ENCODE results near the gene HDLBP.
A peak's percentile ranks its signal among the peaks of the same experiment; 100 is the strongest.
"Not testable (repeated sequence)": the region's sequence is repeated elsewhere in the genome, so short reads cannot be mapped to it uniquely, and the experiment has no call there.

HDLBP gene

DNA sequence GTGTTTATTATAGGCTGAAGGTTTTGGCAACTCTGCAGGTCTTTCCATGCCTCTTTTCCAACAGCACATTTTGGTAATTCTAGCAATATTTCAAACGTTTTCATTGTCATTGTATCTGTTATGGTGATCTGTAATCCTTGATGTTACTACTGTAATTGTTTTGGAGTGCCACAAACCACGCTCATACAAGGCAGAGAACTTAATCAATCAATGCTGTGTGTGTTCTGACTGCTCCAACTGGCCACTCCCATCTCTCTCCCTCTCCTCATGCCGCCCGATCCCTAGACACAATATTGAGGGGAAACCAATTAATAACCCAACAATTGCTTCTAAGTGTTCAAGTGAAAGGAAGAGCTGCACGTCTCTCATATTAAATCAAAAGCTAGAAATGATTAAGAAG, 32.9 kb downstream of the HDLBP start:
- no peak overlapping the region for H2BK120ac ChIP-seq (ENCODE audit: low read depth, low read length)
- H3K27ac ChIP-seq (ENCODE audit: low read depth, low read length): no peak overlapping the region
- no peak overlapping the region for H3K23ac ChIP-seq (ENCODE audit: low read length)
- H3K27me3 ChIP-seq (ENCODE audit: insufficient read depth, low read length, poor library complexity): no peaks in the 10 kb centered on the region
- H4K5ac ChIP-seq (ENCODE audit: low read length): no peak overlapping the region
- H3K4ac ChIP-seq (ENCODE audit: low read depth, low read length): no peak overlapping the region
- no peak overlapping the region for H3K4me2 ChIP-seq (ENCODE audit: low read length)
- H3K79me1 ChIP-seq (ENCODE audit: low read length): peaks cover 6% of the 10 kb centered on the region
- peaks cover 8% of the 10 kb centered on the region for H3K4me1 ChIP-seq (ENCODE audit: control insufficient read depth, low read depth, low read length)
- no peak overlapping the region for H4K8ac ChIP-seq (ENCODE audit: low read depth, low read length)
- H3K9ac ChIP-seq (ENCODE audit: low read length): no peak overlapping the region
- H3K56ac ChIP-seq (ENCODE audit: low read length): no peak overlapping the region
- H3K36me3 ChIP-seq (ENCODE audit: control insufficient read depth, insufficient read depth, low read length): no peaks in the 10 kb centered on the region
- no peak overlapping the region for H2BK5ac ChIP-seq (ENCODE audit: low read length)
- H3K4me3 ChIP-seq (ENCODE audit: low read length): no peak overlapping the region
- no peak for DNase-seq
- H2AK5ac ChIP-seq (ENCODE audit: low read length): no peak overlapping the region
- no peak overlapping the region for H2BK15ac ChIP-seq (replicated peaks; ENCODE audit: low read depth)
- no peak overlapping the region for H3K18ac ChIP-seq (ENCODE audit: low read length)
- peaks cover 35% of the 10 kb centered on the region for H3K79me2 ChIP-seq (ENCODE audit: control insufficient read depth, insufficient read depth, low read length)
- WGBS (ENCODE audit: extremely low coverage, insufficient coverage, low lambda C conversion rate): no CpG with 5 or more reads among the region's 5 CpGs

DNA sequence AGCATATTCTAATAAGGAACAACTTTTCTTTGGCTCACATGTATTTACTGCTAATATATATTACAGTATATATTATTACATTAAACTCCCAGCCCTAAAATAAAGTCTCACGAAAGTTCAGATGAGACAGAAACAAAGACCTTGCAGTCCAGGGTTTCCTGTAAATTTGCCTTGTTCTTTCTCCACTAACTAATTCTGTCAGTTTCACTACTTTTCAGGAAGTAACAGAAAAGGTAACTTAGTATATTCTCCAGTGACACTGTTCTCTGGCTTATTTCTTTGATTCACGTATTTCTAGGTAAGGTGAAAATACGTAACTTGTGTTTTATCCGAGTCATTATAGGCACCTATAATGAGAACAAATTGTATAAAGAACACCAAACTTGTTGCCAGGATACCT, 35.2 kb downstream of the HDLBP start:
- Histone ChIP-seq H3K9ac (ENCODE audit: low read length) (no peak overlapping the region), H3K23ac (ENCODE audit: low read length) (no peak overlapping the region), H4K8ac (ENCODE audit: low read depth, low read length) (no peak overlapping the region), H3K79me1 (ENCODE audit: low read length) (peaks cover 5% of the 10 kb centered on the region), H3K27me3 (ENCODE audit: insufficient read depth, low read length, poor library complexity) (no peaks in the 10 kb centered on the region), H3K36me3 (ENCODE audit: control insufficient read depth, insufficient read depth, low read length) (no peaks in the 10 kb centered on the region), H3K79me2 (ENCODE audit: control insufficient read depth, insufficient read depth, low read length) (peaks cover 25% of the 10 kb centered on the region), H3K4ac (ENCODE audit: low read depth, low read length) (no peak overlapping the region), H3K27ac (ENCODE audit: low read depth, low read length) (no peak overlapping the region), H2BK5ac (ENCODE audit: low read length) (no peak overlapping the region), H2AK5ac (ENCODE audit: low read length) (no peak overlapping the region), H4K5ac (ENCODE audit: low read length) (no peak overlapping the region), H3K4me2 (ENCODE audit: low read length) (no peak overlapping the region), H3K56ac (ENCODE audit: low read length) (no peak overlapping the region), H2BK120ac (ENCODE audit: low read depth, low read length) (no peak overlapping the region), H2BK15ac (replicated peaks; ENCODE audit: low read depth) (no peak overlapping the region), H3K18ac (ENCODE audit: low read length) (no peak overlapping the region), H3K4me3 (ENCODE audit: low read length) (no peak overlapping the region), H3K4me1 (ENCODE audit: control insufficient read depth, low read depth, low read length) (peaks cover 8% of the 10 kb centered on the region)
- no CpG with 5 or more reads among the region's 4 CpGs for WGBS (ENCODE audit: extremely low coverage, insufficient coverage, low lambda C conversion rate)
- no peak for DNase-seq

DNA sequence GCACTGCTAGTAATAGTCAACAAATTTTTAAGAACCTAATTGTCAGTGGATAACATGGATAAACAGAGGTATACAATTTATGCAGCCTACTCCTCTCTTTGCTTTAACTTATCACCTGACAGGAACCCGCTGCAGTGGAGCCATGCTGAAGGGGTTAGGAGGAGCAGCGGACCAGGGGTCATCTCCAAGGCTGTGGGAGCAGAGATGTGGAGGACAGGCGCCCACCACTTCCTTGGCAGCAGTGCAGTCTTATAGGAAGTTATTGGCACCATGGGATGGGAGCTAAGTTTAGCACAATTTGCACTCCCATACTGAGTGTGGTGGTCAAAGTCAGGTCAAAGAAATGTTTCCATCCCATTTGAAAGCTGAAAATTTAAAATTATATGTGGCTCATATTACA, 35.6 kb downstream of the HDLBP start:
- Histone ChIP-seq H3K4me2 (ENCODE audit: low read length) (no peak overlapping the region), H2BK15ac (replicated peaks; ENCODE audit: low read depth) (no peak overlapping the region), H3K4me3 (ENCODE audit: low read length) (no peak overlapping the region), H3K36me3 (ENCODE audit: control insufficient read depth, insufficient read depth, low read length) (no peaks in the 10 kb centered on the region), H3K27me3 (ENCODE audit: insufficient read depth, low read length, poor library complexity) (no peaks in the 10 kb centered on the region), H2BK120ac (ENCODE audit: low read depth, low read length) (no peak overlapping the region), H3K79me2 (ENCODE audit: control insufficient read depth, insufficient read depth, low read length) (peaks cover 25% of the 10 kb centered on the region), H2AK5ac (ENCODE audit: low read length) (no peak overlapping the region), H3K27ac (ENCODE audit: low read depth, low read length) (peak overlapping the region; percentile 6), H4K5ac (ENCODE audit: low read length) (no peak overlapping the region), H3K18ac (ENCODE audit: low read length) (no peak overlapping the region), H2BK5ac (ENCODE audit: low read length) (no peak overlapping the region), H3K23ac (ENCODE audit: low read length) (no peak overlapping the region), H3K4me1 (ENCODE audit: control insufficient read depth, low read depth, low read length) (peaks cover 8% of the 10 kb centered on the region), H3K79me1 (ENCODE audit: low read length) (peaks cover 7% of the 10 kb centered on the region), H3K4ac (ENCODE audit: low read depth, low read length) (peak overlapping the region; percentile 25), H3K56ac (ENCODE audit: low read length) (peak overlapping the region; percentile 87), H4K8ac (ENCODE audit: low read depth, low read length) (no peak overlapping the region), H3K9ac (ENCODE audit: low read length) (peak overlapping the region; percentile 67)
- no CpG with 5 or more reads among the region's 3 CpGs for WGBS (ENCODE audit: extremely low coverage, insufficient coverage, low lambda C conversion rate)
- peak; percentile 41 for DNase-seq

DNA sequence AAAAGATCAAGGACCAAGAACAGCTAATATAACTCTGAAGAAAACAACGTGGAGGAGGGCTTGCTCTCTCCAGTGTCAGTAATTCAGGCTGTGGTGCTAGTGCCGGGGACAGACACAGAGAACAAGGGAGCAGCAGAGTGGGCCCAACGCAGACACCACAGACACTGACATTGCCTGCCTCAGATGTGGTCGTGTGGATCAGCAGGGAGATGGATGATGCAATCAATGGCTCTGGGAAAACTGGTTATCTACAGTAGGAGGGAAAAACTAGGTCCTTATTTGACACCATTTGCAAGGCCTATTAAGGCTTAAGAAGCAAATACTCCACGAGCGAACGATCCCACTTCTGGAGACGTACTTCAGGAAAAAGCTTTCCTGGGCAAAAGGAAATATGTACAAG, 36.1 kb downstream of the HDLBP start:
- H3K4me3 ChIP-seq (ENCODE audit: low read length): no peak overlapping the region
- H4K5ac ChIP-seq (ENCODE audit: low read length): no peak overlapping the region
- WGBS (ENCODE audit: extremely low coverage, insufficient coverage, low lambda C conversion rate): no CpG with 5 or more reads among the region's 8 CpGs

DNA sequence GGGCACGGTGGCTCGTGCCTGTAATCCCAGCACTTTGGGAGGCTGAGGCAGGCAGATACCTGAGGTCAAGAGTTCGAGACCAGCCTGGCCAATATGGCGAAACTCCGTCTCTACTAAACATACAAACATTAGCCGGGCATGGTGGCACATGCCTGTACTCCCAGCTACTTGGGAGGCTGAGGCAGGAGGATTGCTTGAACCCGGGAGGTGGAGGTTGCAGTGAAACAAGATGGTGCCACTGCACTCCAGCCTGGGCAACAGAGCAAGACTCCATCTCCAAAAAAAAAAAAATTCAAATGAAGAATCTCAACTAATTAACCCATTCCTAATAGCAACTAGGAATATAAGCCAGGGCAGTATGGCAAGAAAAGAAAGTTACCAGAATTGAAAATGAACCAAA, 37.2 kb downstream of the HDLBP start:
- not testable (repeated sequence) for H3K36me3 ChIP-seq (ENCODE audit: control insufficient read depth, insufficient read depth, low read length); H2BK5ac ChIP-seq (ENCODE audit: low read length); DNase-seq; H3K56ac ChIP-seq (ENCODE audit: low read length); H2BK120ac ChIP-seq (ENCODE audit: low read depth, low read length); H3K4me3 ChIP-seq (ENCODE audit: low read length); H2BK15ac ChIP-seq (replicated peaks; ENCODE audit: low read depth); H3K27me3 ChIP-seq (ENCODE audit: insufficient read depth, low read length, poor library complexity); H2AK5ac ChIP-seq (ENCODE audit: low read length); H3K27ac ChIP-seq (ENCODE audit: low read depth, low read length); H3K4ac ChIP-seq (ENCODE audit: low read depth, low read length); H4K8ac ChIP-seq (ENCODE audit: low read depth, low read length); H3K9ac ChIP-seq (ENCODE audit: low read length); H3K18ac ChIP-seq (ENCODE audit: low read length); H3K4me2 ChIP-seq (ENCODE audit: low read length); H4K5ac ChIP-seq (ENCODE audit: low read length); H3K23ac ChIP-seq (ENCODE audit: low read length); H3K4me1 ChIP-seq (ENCODE audit: control insufficient read depth, low read depth, low read length)
- peaks cover 13% of the 10 kb centered on the region for H3K79me1 ChIP-seq (ENCODE audit: low read length)
- WGBS (ENCODE audit: extremely low coverage, insufficient coverage, low lambda C conversion rate): no CpG with 5 or more reads among the region's 7 CpGs
- H3K79me2 ChIP-seq (ENCODE audit: control insufficient read depth, insufficient read depth, low read length): peaks cover 30% of the 10 kb centered on the region

More for the DNA sequence above, 36.1 kb downstream of the HDLBP start:
- H2BK15ac ChIP-seq (replicated peaks; ENCODE audit: low read depth): no peak overlapping the region
- no peak overlapping the region for H4K8ac ChIP-seq (ENCODE audit: low read depth, low read length)
- no peaks in the 10 kb centered on the region for H3K27me3 ChIP-seq (ENCODE audit: insufficient read depth, low read length, poor library complexity)
- H2BK5ac ChIP-seq (ENCODE audit: low read length): peak overlapping the region; percentile 54
- H3K4ac ChIP-seq (ENCODE audit: low read depth, low read length): peak overlapping the region; percentile 85
- peak; percentile 85 for DNase-seq
- peaks cover 8% of the 10 kb centered on the region for H3K4me1 ChIP-seq (ENCODE audit: control insufficient read depth, low read depth, low read length)
- H3K27ac ChIP-seq (ENCODE audit: low read depth, low read length): peak overlapping the region; percentile 6
- no peak overlapping the region for H3K18ac ChIP-seq (ENCODE audit: low read length)
- H3K23ac ChIP-seq (ENCODE audit: low read length): no peak overlapping the region
- no peak overlapping the region for H3K4me2 ChIP-seq (ENCODE audit: low read length)
- no peak overlapping the region for H2AK5ac ChIP-seq (ENCODE audit: low read length)
- H3K56ac ChIP-seq (ENCODE audit: low read length): peak overlapping the region; percentile 87
- peaks cover 27% of the 10 kb centered on the region for H3K79me2 ChIP-seq (ENCODE audit: control insufficient read depth, insufficient read depth, low read length)
- peaks cover 8% of the 10 kb centered on the region for H3K79me1 ChIP-seq (ENCODE audit: low read length)
- no peaks in the 10 kb centered on the region for H3K36me3 ChIP-seq (ENCODE audit: control insufficient read depth, insufficient read depth, low read length)
- H2BK120ac ChIP-seq (ENCODE audit: low read depth, low read length): no peak overlapping the region
- H3K9ac ChIP-seq (ENCODE audit: low read length): peak overlapping the region; percentile 67

DNA sequence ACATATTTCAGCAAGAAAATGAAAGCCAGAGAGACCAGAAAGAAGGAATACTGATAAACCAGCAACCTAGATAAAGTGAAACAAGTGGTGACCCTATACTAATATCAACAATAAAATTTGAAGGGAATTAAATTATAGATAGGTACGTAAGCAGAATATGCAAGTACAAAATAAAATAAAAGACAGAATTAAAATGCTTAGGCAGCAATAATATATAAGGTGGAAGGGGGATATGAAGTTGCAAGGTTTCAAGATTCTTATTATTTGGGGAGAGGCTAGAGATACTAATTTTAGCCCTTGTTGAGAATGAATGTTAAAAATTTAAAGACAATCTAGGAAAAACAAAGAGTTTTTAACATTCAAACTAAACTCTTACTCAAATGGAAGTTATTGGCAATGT, 39.6 kb downstream of the HDLBP start:
- no peak overlapping the region for H3K27ac ChIP-seq (ENCODE audit: low read depth, low read length)
- H3K4me2 ChIP-seq (ENCODE audit: low read length): no peak overlapping the region
- H4K8ac ChIP-seq (ENCODE audit: low read depth, low read length): no peak overlapping the region
- no peak overlapping the region for H3K4ac ChIP-seq (ENCODE audit: low read depth, low read length)
- H3K23ac ChIP-seq (ENCODE audit: low read length): no peak overlapping the region
- DNase-seq: no peak
- no CpG with 5 or more reads among the region's 1 CpG for WGBS (ENCODE audit: extremely low coverage, insufficient coverage, low lambda C conversion rate)
- peaks cover 16% of the 10 kb centered on the region for H3K79me1 ChIP-seq (ENCODE audit: low read length)
- H2BK15ac ChIP-seq (replicated peaks; ENCODE audit: low read depth): no peak overlapping the region
- H2AK5ac ChIP-seq (ENCODE audit: low read length): no peak overlapping the region
- no peaks in the 10 kb centered on the region for H3K27me3 ChIP-seq (ENCODE audit: insufficient read depth, low read length, poor library complexity)
- H3K56ac ChIP-seq (ENCODE audit: low read length): no peak overlapping the region
- H3K4me3 ChIP-seq (ENCODE audit: low read length): no peak overlapping the region
- no peaks in the 10 kb centered on the region for H3K36me3 ChIP-seq (ENCODE audit: control insufficient read depth, insufficient read depth, low read length)
- no peak overlapping the region for H3K9ac ChIP-seq (ENCODE audit: low read length)
- H3K4me1 ChIP-seq (ENCODE audit: control insufficient read depth, low read depth, low read length): peaks cover 11% of the 10 kb centered on the region
- no peak overlapping the region for H4K5ac ChIP-seq (ENCODE audit: low read length)
- no peak overlapping the region for H2BK120ac ChIP-seq (ENCODE audit: low read depth, low read length)
- H2BK5ac ChIP-seq (ENCODE audit: low read length): no peak overlapping the region
- no peak overlapping the region for H3K18ac ChIP-seq (ENCODE audit: low read length)
- H3K79me2 ChIP-seq (ENCODE audit: control insufficient read depth, insufficient read depth, low read length): peaks cover 36% of the 10 kb centered on the region

Data from mesendoderm (in vitro differentiated cells).